ENCODE measurements around the gene ZBTB20. TPM values are rescaled to one million over a fixed set of nuclear protein-coding genes. Genes with fewer than 3 reads are reported as not detected.

ZBTB20 gene
- total and polyA plus RNA-seq, 10 donors: 0.32 to 89.7 (median 71.8) TPM

- TF ChIP-seq POLR2A (IDR thresholded peaks at IDR 0.05): no peak
- no peak for TF ChIP-seq CTCF (IDR thresholded peaks at IDR 0.05 in 8 of 11, conservative IDR thresholded peaks at IDR 0.05 in 3 of 11)
- no peak overlapping the region for H3K27ac ChIP-seq
- H3K4me1 ChIP-seq: peaks cover 0 to 19% (median 8%) of the 10 kb centered on the region in 6 donors
- no peak for DNase-seq
- 88 to 95% (median 90%) methylated on average over 4 of the region's 4 CpGs for WGBS, 5 donors
- peaks cover under 1 to 53% (median 11%) of the 10 kb centered on the region in 6 donors for H3K36me3 ChIP-seq
- intact Hi-C loops (cut with DNase I; ENCODE audit: low total_unique reads): no loop called here
- H3K27me3 ChIP-seq (replicated peaks in 1 of 7): no peaks in the 10 kb centered on the region
- H3K9me3 ChIP-seq: no peaks in the 10 kb centered on the region
- H3K4me3 ChIP-seq: no peak overlapping the region
Observed at GRCh38 chr3:114380233-114380651, 766.8 kb downstream of the ZBTB20 start.

GRCh38 chr3:114379266-114379665, 767.8 kb downstream of the ZBTB20 start:
- WGBS, 5 donors: 80 to 87% (median 82%) methylated on average over 4 of the region's 4 CpGs
- no peak overlapping the region for H3K4me3 ChIP-seq
- H3K9me3 ChIP-seq: no peaks in the 10 kb centered on the region
- peaks cover 0 to 11% (median 2%) of the 10 kb centered on the region in 6 donors for H3K4me1 ChIP-seq
- no peak for DNase-seq
- intact Hi-C loops (cut with DNase I; ENCODE audit: low total_unique reads): no loop called here
- no peaks in the 10 kb centered on the region for H3K27me3 ChIP-seq (replicated peaks in 1 of 7)
- peaks cover 0 to 52% (median 11%) of the 10 kb centered on the region in 6 donors for H3K36me3 ChIP-seq
- H3K27ac ChIP-seq: no peak overlapping the region
- TF ChIP-seq CTCF (IDR thresholded peaks at IDR 0.05 in 8 of 11, conservative IDR thresholded peaks at IDR 0.05 in 3 of 11) (no peak), POLR2AphosphoS5 (IDR thresholded peaks at IDR 0.05) (no peak), POLR2A (IDR thresholded peaks at IDR 0.05) (no peak)

GRCh38 chr3:114378760-114379159, 768.3 kb downstream of the ZBTB20 start:
- intact Hi-C loops (cut with DNase I; ENCODE audit: low total_unique reads): no loop called here
- WGBS, 5 donors: 75 to 87% (median 78%) methylated on average over 5 of the region's 5 CpGs
- Histone ChIP-seq H3K27ac (no peak overlapping the region), H3K36me3 (peaks cover 0 to 52% (median 11%) of the 10 kb centered on the region in 6 donors), H3K4me3 (no peak overlapping the region), H3K4me1 (peaks cover 0 to 6% (median 0%) of the 10 kb centered on the region in 6 donors), H3K9me3 (no peaks in the 10 kb centered on the region), H3K27me3 (replicated peaks in 1 of 7) (no peaks in the 10 kb centered on the region)
- no peak for TF ChIP-seq POLR2AphosphoS5 (IDR thresholded peaks at IDR 0.05)
- no peak for TF ChIP-seq CTCF (IDR thresholded peaks at IDR 0.05 in 8 of 11, conservative IDR thresholded peaks at IDR 0.05 in 3 of 11)
- no peak for TF ChIP-seq POLR2A (IDR thresholded peaks at IDR 0.05)
- no peak for DNase-seq

- TF ChIP-seq CTCF (IDR thresholded peaks at IDR 0.05 in 8 of 11, conservative IDR thresholded peaks at IDR 0.05 in 3 of 11): no peak
- TF ChIP-seq POLR2A (IDR thresholded peaks at IDR 0.05): no peak
- no peak for TF ChIP-seq POLR2AphosphoS5 (IDR thresholded peaks at IDR 0.05)
- H3K9me3 ChIP-seq: no peaks in the 10 kb centered on the region
- H3K27me3 ChIP-seq (replicated peaks in 1 of 7): no peaks in the 10 kb centered on the region
- H3K36me3 ChIP-seq: peaks cover 0 to 62% (median 11%) of the 10 kb centered on the region in 6 donors
- H3K27ac ChIP-seq: no peak overlapping the region
- no peak for DNase-seq
- intact Hi-C loops (cut with DNase I; ENCODE audit: low total_unique reads): no loop called here
- no peaks in the 10 kb centered on the region for H3K4me1 ChIP-seq
- H3K4me3 ChIP-seq: no peak overlapping the region
- 94 to 97% (median 96%) methylated on average over 4 of the region's 4 CpGs for WGBS, 5 donors
Observed at GRCh38 chr3:114377426-114377825, 769.7 kb downstream of the ZBTB20 start.

Measured in spleen (tissue), 11 donors.